HTR-8/SVneo (cell line): ENCODE data around the gene CCDC138.
"Not testable (repeated sequence)": the region's sequence is repeated elsewhere in the genome, so short reads cannot be mapped to it uniquely, and the experiment has no call there.

Source experiments
- DNase-seq: peaks from one replicate; pipeline ENCODE4 v3.0.0; 2011; ENCODE audit warnings: low spot score, mixed read lengths; ENCODE audit not compliant: insufficient read length
- FAIRE-seq: peaks from 2 replicates; lab custom pipeline; 2011; peaks lifted over from hg19 to GRCh38; lab: Jason Lieb, UNC

Gene CCDC138

GRCh38 chr2:108786354-108787215 is at the start of gene CCDC138:
Gene CCDC138 (plus strand): TSS chr2:108786771. CDS start chr2:108786823, 52 bp downstream.
- peak; percentile 90 for DNase-seq
- peak; percentile 98 for FAIRE-seq

GRCh38 chr2:108757973-108758372 is 28.6 kb upstream of the CCDC138 start:
- FAIRE-seq, DNase-seq: not testable (repeated sequence)

GRCh38 chr2:108762618-108763017 is 24.0 kb upstream of the CCDC138 start:
- not testable (repeated sequence) for FAIRE-seq, DNase-seq

GRCh38 chr2:108766671-108767070 is 19.9 kb upstream of the CCDC138 start:
- FAIRE-seq, DNase-seq: not testable (repeated sequence)

GRCh38 chr2:108767859-108768258 is 18.7 kb upstream of the CCDC138 start:
- not testable (repeated sequence) for DNase-seq, FAIRE-seq

- FAIRE-seq (no peak), DNase-seq (no peak)
Observed at GRCh38 chr2:108776475-108776874, 10.1 kb upstream of the CCDC138 start.

GRCh38 chr2:108778857-108779256 is 7.7 kb upstream of the CCDC138 start:
- DNase-seq (no peak), FAIRE-seq (no peak)

GRCh38 chr2:108786008-108786353 is 590 bp upstream of the CCDC138 start:
- FAIRE-seq (no peak), DNase-seq (no peak)

- FAIRE-seq: no peak
- no peak for DNase-seq
Observed at GRCh38 chr2:108787216-108787541, 608 bp downstream of the CCDC138 start.

- DNase-seq (no peak), FAIRE-seq (no peak)
Observed at GRCh38 chr2:108803045-108803736, 16.6 kb downstream of the CCDC138 start.

- FAIRE-seq (no peak), DNase-seq (no peak)
Observed at GRCh38 chr2:108805032-108805431, 18.5 kb downstream of the CCDC138 start.

- FAIRE-seq (no peak), DNase-seq (no peak)
Observed at GRCh38 chr2:108805782-108806181, 19.2 kb downstream of the CCDC138 start.

GRCh38 chr2:108806371-108807113 is 20.0 kb downstream of the CCDC138 start:
- FAIRE-seq (no peak), DNase-seq (no peak)

GRCh38 chr2:108809936-108810335 is 23.4 kb downstream of the CCDC138 start:
- DNase-seq: no peak
- no peak for FAIRE-seq

GRCh38 chr2:108810993-108811957 is 24.7 kb downstream of the CCDC138 start:
- FAIRE-seq (no peak), DNase-seq (no peak)

- DNase-seq: no peak
- no peak for FAIRE-seq
Observed at GRCh38 chr2:108813732-108814131, 27.2 kb downstream of the CCDC138 start.

GRCh38 chr2:108820482-108820881 is 33.9 kb downstream of the CCDC138 start:
- FAIRE-seq (no peak), DNase-seq (no peak)

GRCh38 chr2:108823286-108823685 is 36.7 kb downstream of the CCDC138 start:
- DNase-seq (no peak), FAIRE-seq (no peak)

- FAIRE-seq (no peak), DNase-seq (no peak)
Observed at GRCh38 chr2:108824316-108825070, 37.9 kb downstream of the CCDC138 start.
